Spleen (tissue), 11 donors: ENCODE data around the gene SMAD5. TPM values are rescaled to one million over a fixed set of nuclear protein-coding genes. Genes with fewer than 3 reads are reported as not detected.

ENCODE experiments used
- DNase-seq: peaks from one replicate; pipeline ENCODE4 v3.0.0-alpha.2; 2020
- H3K27ac ChIP-seq, 8 donors: fragments of 200-600 bp; sonication (generic) in 7 of 8; 1 replicate in 4 of 8; 2 replicates in 4 of 8; pipeline versions ENCODE4 v1.5.0 to v1.8.0; 2016 to 2021; ENCODE audit warnings: inconsistent platforms in 4 of 8, mild to moderate bottlenecking in 4 of 8, moderate library complexity in 1 of 8
- H3K27me3 ChIP-seq, 7 donors: fragments of 200-600 bp; sonication (generic) in 6 of 7; replicated peaks in 1 of 7; 1 replicate in 4 of 7; 2 replicates in 3 of 7; pipeline versions ENCODE4 v1.5.0 to v1.8.0; 2016 to 2021; ENCODE audit warnings: inconsistent platforms in 3 of 7, mild to moderate bottlenecking in 1 of 7
- H3K36me3 ChIP-seq, 6 donors: fragments of 200-600 bp; sonication (generic) in 5 of 6; 1 replicate in 4 of 6; 2 replicates in 2 of 6; pipeline versions ENCODE4 v1.5.0 to v1.8.0; 2016 to 2021; ENCODE audit warnings: inconsistent platforms in 2 of 6
- H3K4me1 ChIP-seq, 6 donors: fragments of 200-600 bp; sonication (generic) in 5 of 6; 1 replicate in 3 of 6; 2 replicates in 3 of 6; pipeline versions ENCODE4 v1.5.0 to v1.8.0; 2016 to 2021; ENCODE audit warnings: inconsistent platforms in 3 of 6
- H3K4me3 ChIP-seq, 8 donors: fragments of 200-600 bp; sonication (generic) in 7 of 8; 1 replicate in 4 of 8; 2 replicates in 4 of 8; pipeline versions ENCODE4 v1.5.0 to v1.8.0; 2016 to 2021; ENCODE audit warnings: inconsistent platforms in 4 of 8, mild to moderate bottlenecking in 4 of 8, moderate library complexity in 2 of 8
- H3K9me3 ChIP-seq, 8 donors: fragments of 200-600 bp; sonication (generic) in 7 of 8; 1 replicate in 4 of 8; 2 replicates in 4 of 8; pipeline versions ENCODE4 v1.5.0 to v1.8.0; 2016 to 2021; ENCODE audit warnings: inconsistent platforms in 4 of 8
- POLR2A ChIP-seq, 3 donors: fragments of 450-650 bp; IDR thresholded peaks; one replicate each; pipeline ENCODE4 v1.5.1; 2017; ENCODE audit warnings: antibody characterized with exemption in 3 of 3, mild to moderate bottlenecking in 1 of 3
- POLR2AphosphoS5 ChIP-seq, 3 donors: sonication (generic); formaldehyde crosslinking; IDR thresholded peaks; one replicate each; pipeline ENCODE4 v1.5.1; 2017; ENCODE audit warnings: antibody characterized with exemption in 3 of 3
- WGBS, 5 donors: extraction: QIAGEN DNeasy Blood & Tissue Kit in 3 of 5; methylation state at CpG; one replicate each; pipeline versions ENCODE4 v1.1.5 to v1.1.7; 2013 to 2018; 5-methylcytosine and 5-hydroxymethylcytosine counted together
- intact Hi-C: fragments of 100-400 bp; cut with DNase I; formaldehyde crosslinking; loops from one replicate; pipeline ENCODE4 v1.15.0; 2023; ENCODE audit warnings: low total_unique reads
- polyA plus RNA-seq, 3 donors: library from polyadenylated mRNA; stranded (reverse); fragments of 200-250 nt; gene quantifications; one replicate each; pipeline ENCODE4 v1.2.1, GENCODE V29; 2013
- total RNA-seq, 7 donors: library from RNA; depleted of rRNA in 3 of 7; stranded (reverse); fragments of >200 nt in 3 of 7; fragmentation: NEBNext Ultra II Directional in 4 of 7; extraction: Animal tissue kit (Norgen Biotek cat#: 25700) in 4 of 7; gene quantifications; one replicate each; pipeline versions ENCODE4 v1.1.0 to v1.2.1, GENCODE V29; 2016 to 2021
- TF ChIP-seq, protein P1 (sequence below), 11 experiments: fragments of 200-600 bp in 7 of 11; fragments of 450-650 bp in 4 of 11; sonication (generic) in 4 of 11; IDR thresholded peaks in 8 of 11; conservative IDR thresholded peaks in 3 of 11; 1 replicate in 7 of 11; 2 replicates in 4 of 11; pipeline versions ENCODE4 v1.4.0 to v1.8.0; 2016 to 2021; ENCODE audit warnings: antibody characterized with exemption in 11 of 11, inconsistent platforms in 4 of 11, mild to moderate bottlenecking in 1 of 11
- donor health status: healthy with polysubstance abuse.
- donor health status: DM: no; HTN: no; CAD: no; lungs with moderate emphysema.
- donor health status: DM: no; HTN: no; CAD: no.
- donor health status: Bipolar disorder and iron deficiency.
- donor health status: healthy.
- donor health status: DM: no; HTN: no; CAD: no.
- donor health status: DM: yes; HTN: yes; CAD: no.

The SMAD5 gene
- total and polyA plus RNA-seq, 10 donors = 5.3 to 70.4 (median 52.8) TPM

DNA sequence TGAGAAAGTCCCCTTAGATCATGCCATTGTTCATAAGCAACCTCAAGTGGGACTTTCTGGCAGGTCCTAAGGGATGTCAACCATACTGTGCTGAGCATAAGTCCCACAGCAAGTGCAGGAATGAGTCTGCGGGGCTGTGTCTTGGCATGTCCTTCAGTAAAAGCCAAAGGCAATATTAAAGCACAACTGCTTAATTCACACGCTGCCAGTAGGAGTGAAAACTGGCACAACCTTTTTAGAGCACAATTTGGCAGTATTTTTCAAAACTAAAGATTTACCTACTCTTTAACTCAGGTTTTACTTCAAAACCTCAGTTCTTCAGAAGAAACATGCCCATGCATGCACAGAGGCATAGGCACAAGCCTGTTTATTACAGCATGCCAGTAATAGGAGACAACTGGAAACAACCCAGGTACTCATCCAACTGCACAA is 24.4 kb upstream of the SMAD5 start:
- Histone ChIP-seq H3K27me3 (no peaks in the 10 kb centered on the region), H3K27ac (no peak overlapping the region), H3K4me3 (no peak overlapping the region), H3K9me3 (no peaks in the 10 kb centered on the region), H3K4me1 (peaks cover 0 to 6% (median 0%) of the 10 kb centered on the region in 6 donors), H3K36me3 (no peaks in the 10 kb centered on the region)
- intact Hi-C loops = no loop called here
- no peak for TF ChIP-seq POLR2AphosphoS5 (IDR thresholded peaks at IDR 0.05)
- TF ChIP-seq, protein P1, sequence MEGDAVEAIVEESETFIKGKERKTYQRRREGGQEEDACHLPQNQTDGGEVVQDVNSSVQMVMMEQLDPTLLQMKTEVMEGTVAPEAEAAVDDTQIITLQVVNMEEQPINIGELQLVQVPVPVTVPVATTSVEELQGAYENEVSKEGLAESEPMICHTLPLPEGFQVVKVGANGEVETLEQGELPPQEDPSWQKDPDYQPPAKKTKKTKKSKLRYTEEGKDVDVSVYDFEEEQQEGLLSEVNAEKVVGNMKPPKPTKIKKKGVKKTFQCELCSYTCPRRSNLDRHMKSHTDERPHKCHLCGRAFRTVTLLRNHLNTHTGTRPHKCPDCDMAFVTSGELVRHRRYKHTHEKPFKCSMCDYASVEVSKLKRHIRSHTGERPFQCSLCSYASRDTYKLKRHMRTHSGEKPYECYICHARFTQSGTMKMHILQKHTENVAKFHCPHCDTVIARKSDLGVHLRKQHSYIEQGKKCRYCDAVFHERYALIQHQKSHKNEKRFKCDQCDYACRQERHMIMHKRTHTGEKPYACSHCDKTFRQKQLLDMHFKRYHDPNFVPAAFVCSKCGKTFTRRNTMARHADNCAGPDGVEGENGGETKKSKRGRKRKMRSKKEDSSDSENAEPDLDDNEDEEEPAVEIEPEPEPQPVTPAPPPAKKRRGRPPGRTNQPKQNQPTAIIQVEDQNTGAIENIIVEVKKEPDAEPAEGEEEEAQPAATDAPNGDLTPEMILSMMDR (IDR thresholded peaks at IDR 0.05 in 8 of 11, conservative IDR thresholded peaks at IDR 0.05 in 3 of 11) = no peak
- 82 to 93% (median 86%) methylated on average over 2 of the region's 2 CpGs for WGBS, 5 donors
- no peak for DNase-seq

DNA sequence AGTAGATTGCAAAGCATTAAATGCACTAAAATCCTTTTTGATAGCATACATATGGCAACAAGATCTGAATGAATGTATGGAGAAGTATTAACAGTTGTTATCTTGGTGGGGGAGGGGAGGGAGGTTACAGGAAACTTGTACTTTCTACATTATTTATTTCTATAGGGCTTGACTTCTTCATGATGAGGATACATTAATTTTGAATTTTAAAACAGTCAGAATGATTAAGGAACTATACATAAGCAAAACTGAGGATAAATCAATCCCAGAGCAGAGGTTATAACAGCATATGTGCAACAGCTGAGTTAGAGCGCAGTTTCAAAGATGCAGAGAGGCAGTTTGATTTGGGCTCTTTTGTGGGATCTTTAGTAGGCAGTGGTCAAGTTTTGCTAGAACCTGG is 23.9 kb upstream of the SMAD5 start:
- no peaks in the 10 kb centered on the region for H3K36me3 ChIP-seq
- H3K4me3 ChIP-seq = no peak overlapping the region
- peaks cover 0 to 6% (median 0%) of the 10 kb centered on the region in 6 donors for H3K4me1 ChIP-seq
- H3K27ac ChIP-seq = no peak overlapping the region
- DNase-seq = no peak
- no peaks in the 10 kb centered on the region for H3K27me3 ChIP-seq
- 94 to 100% (median 96%) methylated on average over 1 of the region's 1 CpG for WGBS, 5 donors
- intact Hi-C loops = no loop called here
- TF ChIP-seq POLR2A (IDR thresholded peaks at IDR 0.05) (no peak), POLR2AphosphoS5 (IDR thresholded peaks at IDR 0.05) (no peak)
- TF ChIP-seq, protein P1 (IDR thresholded peaks at IDR 0.05 in 8 of 11, conservative IDR thresholded peaks at IDR 0.05 in 3 of 11) = no peak
- H3K9me3 ChIP-seq = no peaks in the 10 kb centered on the region

DNA sequence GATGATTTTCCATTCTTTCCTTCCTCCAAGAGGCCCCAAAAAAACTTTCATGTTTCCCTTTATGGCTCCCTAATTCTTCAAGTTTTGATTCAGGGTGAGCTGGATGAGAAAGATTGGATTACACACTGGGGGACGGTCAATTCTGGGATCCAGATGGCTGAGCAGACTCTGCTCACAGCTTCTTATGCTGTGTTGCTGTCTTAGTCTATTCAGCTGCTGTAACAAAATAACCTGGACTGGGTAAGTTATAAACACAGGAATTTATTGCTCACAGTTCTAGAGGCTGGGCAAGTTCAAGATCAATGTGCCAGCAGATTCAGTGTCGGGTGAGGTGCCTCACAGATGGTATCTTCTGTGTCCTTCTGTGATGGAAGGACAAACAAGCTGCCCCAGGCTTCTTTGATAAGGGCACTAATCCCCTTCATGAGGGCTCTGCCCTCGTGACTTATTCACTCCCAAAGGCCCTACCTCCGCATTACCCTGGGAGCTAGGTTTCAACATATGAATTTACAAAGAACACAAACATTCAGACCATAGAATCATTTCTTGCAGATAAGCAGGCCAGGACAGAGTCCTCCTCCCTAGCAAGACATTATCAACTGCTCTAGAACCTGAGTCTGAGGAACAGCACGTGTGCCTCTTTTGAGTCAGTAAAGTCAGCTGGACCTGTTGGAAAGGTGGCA is 23.1 kb upstream of the SMAD5 start:
- Histone ChIP-seq H3K9me3 (no peaks in the 10 kb centered on the region), H3K27me3 (no peaks in the 10 kb centered on the region), H3K4me3 (no peak overlapping the region), H3K36me3 (no peaks in the 10 kb centered on the region), H3K27ac (no peak overlapping the region), H3K4me1 (peaks cover 0 to 2% (median 0%) of the 10 kb centered on the region in 6 donors)
- WGBS, 5 donors = 89 to 94% (median 92%) methylated on average over 5 of the region's 5 CpGs
- TF ChIP-seq POLR2A (IDR thresholded peaks at IDR 0.05) (no peak), POLR2AphosphoS5 (IDR thresholded peaks at IDR 0.05) (no peak)
- TF ChIP-seq, protein P1 (IDR thresholded peaks at IDR 0.05 in 8 of 11, conservative IDR thresholded peaks at IDR 0.05 in 3 of 11) = no peak
- DNase-seq = no peak
- intact Hi-C loops = no loop called here

DNA sequence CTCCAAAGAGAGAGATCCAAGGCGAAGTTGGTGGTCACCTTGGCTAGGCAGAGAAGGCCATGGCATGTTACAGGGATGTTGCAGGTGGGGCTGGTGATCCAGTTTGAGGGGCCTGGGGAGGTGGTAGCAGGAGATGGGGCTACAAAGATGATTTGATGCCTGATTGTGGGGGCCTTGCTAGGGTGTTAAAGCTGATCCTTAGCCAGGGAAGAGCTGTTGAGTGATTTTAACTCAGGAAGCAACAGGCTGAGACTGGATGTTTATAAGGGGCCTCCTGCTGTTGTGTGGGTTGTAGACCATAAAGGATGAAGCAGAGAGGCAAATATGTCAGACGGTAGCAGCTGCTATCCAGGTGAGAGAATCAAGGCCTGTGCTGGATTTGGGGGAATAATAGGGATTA is 19.0 kb upstream of the SMAD5 start:
- TF ChIP-seq POLR2AphosphoS5 (IDR thresholded peaks at IDR 0.05) = no peak
- TF ChIP-seq, protein P1 (IDR thresholded peaks at IDR 0.05 in 8 of 11, conservative IDR thresholded peaks at IDR 0.05 in 3 of 11) = no peak
- TF ChIP-seq POLR2A (IDR thresholded peaks at IDR 0.05) = no peak
- DNase-seq = no peak
- H3K9me3 ChIP-seq = no peaks in the 10 kb centered on the region
- no peaks in the 10 kb centered on the region for H3K36me3 ChIP-seq
- no peaks in the 10 kb centered on the region for H3K27me3 ChIP-seq
- intact Hi-C loops = no loop called here
- H3K4me1 ChIP-seq = no peaks in the 10 kb centered on the region
- no peak overlapping the region for H3K27ac ChIP-seq
- 87 to 94% (median 91%) methylated on average over 2 of the region's 2 CpGs for WGBS, 5 donors
- no peak overlapping the region for H3K4me3 ChIP-seq
